ENCODE data around the gene NUDT13. TPM values are rescaled to one million over a fixed set of nuclear protein-coding genes. Genes with fewer than 3 reads are reported as not detected.

Gene NUDT13
- total and polyA plus RNA-seq, 2 of the 8 experiments (the other 6 are each of a cell fraction or from before 2014, with no cell fraction given), result 1.5 to 1.9 TPM

- WGBS, 2 experiments (ENCODE audit: extremely low coverage in 1 of 2, insufficient coverage in 1 of 2, insufficient read length in 1 of 2, insufficient replicate concordance in 2 of 2, low coverage in 1 of 2, low lambda C conversion rate in 2 of 2, missing lambda C conversion rate in 1 of 2), result 100% methylated on average over 1 of the region's 1 CpG; no CpG with 5 or more reads in 1 of the 2 experiments
- Histone ChIP-seq H2BK5ac (ENCODE audit: low read depth, low read length) (no peak overlapping the region), H3K4me3 (ENCODE audit: extremely low read depth in 1 of 4, insufficient read depth in 2 of 4, low read depth in 3 of 4, low read length in 4 of 4) (no peak overlapping the region), H2AK5ac (ENCODE audit: low read depth, low read length) (no peak overlapping the region), H2BK120ac (replicated peaks; ENCODE audit: low read depth, low read length) (no peak overlapping the region), H3K56ac (replicated peaks; ENCODE audit: insufficient read length, low read depth, low read length) (no peak overlapping the region), H4K91ac (replicated peaks; ENCODE audit: insufficient read length, low read length) (no peak overlapping the region), H2AFZ (ENCODE audit: low read length) (no peak overlapping the region), H4K8ac (ENCODE audit: extremely low read depth, insufficient read depth, low read length) (no peak overlapping the region), H2BK20ac (ENCODE audit: low read length) (no peak overlapping the region), H3K36me3 (ENCODE audit: control insufficient read depth in 2 of 4, insufficient read depth in 4 of 4, low read length in 3 of 4) (no peaks in the 10 kb centered on the region), H3K79me1 (ENCODE audit: low read depth, low read length) (no peaks in the 10 kb centered on the region), H2BK15ac (ENCODE audit: low read length) (no peak overlapping the region), H3K27me3 (replicated peaks in 1 of 4; ENCODE audit: control insufficient read depth in 3 of 4, extremely low read depth in 1 of 4, insufficient read depth in 3 of 4, low read length in 3 of 4) (no peaks in the 10 kb centered on the region), H3K18ac (ENCODE audit: extremely low read depth, low read length) (no peak overlapping the region), H3K9me3 (ENCODE audit: insufficient read depth in 2 of 2, low read depth in 1 of 2, low read length in 1 of 2) (0 out of 4 replicates have a peak, but pooled peaks cover 0 to 4% of the 10 kb centered on the region in 2 experiments), H2BK12ac (ENCODE audit: low read depth, low read length) (no peak overlapping the region), H4K20me1 (replicated peaks in 1 of 2; ENCODE audit: control insufficient read depth in 1 of 2, insufficient read depth in 2 of 2, low read length in 2 of 2) (no peaks in the 10 kb centered on the region), H3K4ac (replicated peaks; ENCODE audit: insufficient read length, low read depth, low read length) (no peak overlapping the region), H4K5ac (ENCODE audit: insufficient read length, low read depth, low read length) (no peak overlapping the region), H3K79me2 (ENCODE audit: control insufficient read depth in 1 of 2, insufficient read depth in 2 of 2, low read length in 2 of 2) (no peaks in the 10 kb centered on the region), H3K27ac (ENCODE audit: low read depth, low read length) (no peak overlapping the region), H3K23me2 (ENCODE audit: low read depth, low read length) (peaks cover 2% of the 10 kb centered on the region; the same call in 1 of the 2 replicates), H3K4me2 (ENCODE audit: insufficient read depth in 1 of 2, low read depth in 2 of 2, low read length in 2 of 2) (no peak overlapping the region), H3K9ac (replicated peaks in 1 of 4; ENCODE audit: extremely low read depth in 1 of 4, low read depth in 3 of 4, low read length in 3 of 4) (no peak overlapping the region), H3K14ac (ENCODE audit: insufficient read length) (no peak overlapping the region), H3K23ac (ENCODE audit: insufficient read length) (no peak overlapping the region), H3K4me1 (replicated peaks in 1 of 4; ENCODE audit: control insufficient read depth in 3 of 4, insufficient read depth in 4 of 4, low read length in 3 of 4) (peaks cover 0 to 3% (median 2%) of the 10 kb centered on the region in 4 experiments; a peak in 1 of 7 replicates)
- ChIA-PET POLR2A (ENCODE audit: partially characterized antibody) (interaction anchor here (0.6 to 2.9 kb wide), 7 partner anchors 9 to 482 kb away, joined by 3 to 10 read pairs (median 4); partner anchors contain the start of gene P4HA1), CTCF (ENCODE audit: partially characterized antibody) (interaction anchor here (0.7 kb wide), 1 partner anchor 238 kb away, joined by 4 read pairs; no protein-coding TSS in a partner anchor)
- no peak for FAIRE-seq
- DNase-seq (ENCODE audit: low read depth in 1 of 2, low spot score in 2 of 2), result no peak
- TF ChIP-seq BACH1 (IDR thresholded peaks at IDR 0.05; ENCODE audit: low read length), result no peak
- no peak for TF ChIP-seq SP4 (IDR thresholded peaks at IDR 0.05; ENCODE audit: low read length)
- TF ChIP-seq TCF12 (IDR thresholded peaks at IDR 0.05; ENCODE audit: low read depth, low read length), result no peak
- TF ChIP-seq POLR2A (IDR thresholded peaks at IDR 0.05; ENCODE audit: control extremely low read depth in 1 of 2, low read depth in 2 of 2, low read length in 2 of 2), result no peak
- TF ChIP-seq E2F6 (IDR thresholded peaks at IDR 0.05), result no peak
- no peak for TF ChIP-seq GABPA (IDR thresholded peaks at IDR 0.05; ENCODE audit: borderline replicate concordance, insufficient read depth, low read length)
Measured at GRCh38 chr10:73113551-73113950, 3.3 kb downstream of the NUDT13 start.
